ENCODE results near the gene SPIRE1.

The SPIRE1 gene

DNA sequence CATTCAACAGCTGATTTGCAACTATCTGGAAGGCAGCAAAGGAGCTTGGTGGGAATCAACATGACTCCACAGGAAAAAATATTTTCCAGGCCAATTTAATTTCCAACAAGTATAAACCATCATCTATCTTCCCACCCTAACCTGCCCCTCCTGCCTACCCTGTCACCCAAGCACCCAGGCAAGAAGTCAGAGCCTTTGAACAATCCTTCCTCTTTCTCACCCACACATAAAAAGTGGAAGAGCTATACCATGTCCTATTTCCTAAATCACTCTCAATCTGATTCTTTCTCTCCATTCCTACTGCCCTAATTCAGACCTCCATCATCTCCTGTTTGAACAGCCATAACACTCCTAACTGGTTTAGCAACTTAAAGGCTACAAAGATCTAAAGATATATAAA, 12.7 kb downstream of the SPIRE1 start:
- no peak for TF ChIP-seq CEBPB (IDR thresholded peaks at IDR 0.05)
- TF ChIP-seq, protein P1, sequence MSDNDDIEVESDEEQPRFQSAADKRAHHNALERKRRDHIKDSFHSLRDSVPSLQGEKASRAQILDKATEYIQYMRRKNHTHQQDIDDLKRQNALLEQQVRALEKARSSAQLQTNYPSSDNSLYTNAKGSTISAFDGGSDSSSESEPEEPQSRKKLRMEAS (IDR thresholded peaks at IDR 0.05): no peak
- no peak for TF ChIP-seq NFIC (IDR thresholded peaks at IDR 0.05)

DNA sequence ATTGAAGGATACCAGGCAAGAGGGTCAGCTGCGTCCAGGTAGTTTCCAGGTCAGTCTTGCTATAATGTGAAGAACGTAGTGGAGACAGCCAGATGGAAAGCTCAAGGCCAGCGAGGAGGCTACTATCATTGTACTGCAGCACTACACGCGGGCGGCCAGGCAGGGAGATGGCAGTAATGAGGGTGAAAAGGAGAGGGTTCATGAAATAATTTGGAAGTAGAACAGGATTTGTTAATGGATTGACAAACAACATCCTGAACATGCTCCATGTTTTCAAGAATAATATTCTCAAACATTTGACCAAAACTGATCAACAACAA, 17.1 kb downstream of the SPIRE1 start:
- TF ChIP-seq ZBTB7A (IDR thresholded peaks at IDR 0.05; ENCODE audit: low read depth) (no peak), CREB1 (IDR thresholded peaks at IDR 0.05; ENCODE audit: low read depth) (no peak), EP300 (IDR thresholded peaks at IDR 0.05; ENCODE audit: borderline replicate concordance) (no peak), YY1 (IDR thresholded peaks at IDR 0.05; ENCODE audit: low read depth) (no peak), EGR1 (IDR thresholded peaks at IDR 0.05) (no peak)
- TF ChIP-seq, protein P2, sequence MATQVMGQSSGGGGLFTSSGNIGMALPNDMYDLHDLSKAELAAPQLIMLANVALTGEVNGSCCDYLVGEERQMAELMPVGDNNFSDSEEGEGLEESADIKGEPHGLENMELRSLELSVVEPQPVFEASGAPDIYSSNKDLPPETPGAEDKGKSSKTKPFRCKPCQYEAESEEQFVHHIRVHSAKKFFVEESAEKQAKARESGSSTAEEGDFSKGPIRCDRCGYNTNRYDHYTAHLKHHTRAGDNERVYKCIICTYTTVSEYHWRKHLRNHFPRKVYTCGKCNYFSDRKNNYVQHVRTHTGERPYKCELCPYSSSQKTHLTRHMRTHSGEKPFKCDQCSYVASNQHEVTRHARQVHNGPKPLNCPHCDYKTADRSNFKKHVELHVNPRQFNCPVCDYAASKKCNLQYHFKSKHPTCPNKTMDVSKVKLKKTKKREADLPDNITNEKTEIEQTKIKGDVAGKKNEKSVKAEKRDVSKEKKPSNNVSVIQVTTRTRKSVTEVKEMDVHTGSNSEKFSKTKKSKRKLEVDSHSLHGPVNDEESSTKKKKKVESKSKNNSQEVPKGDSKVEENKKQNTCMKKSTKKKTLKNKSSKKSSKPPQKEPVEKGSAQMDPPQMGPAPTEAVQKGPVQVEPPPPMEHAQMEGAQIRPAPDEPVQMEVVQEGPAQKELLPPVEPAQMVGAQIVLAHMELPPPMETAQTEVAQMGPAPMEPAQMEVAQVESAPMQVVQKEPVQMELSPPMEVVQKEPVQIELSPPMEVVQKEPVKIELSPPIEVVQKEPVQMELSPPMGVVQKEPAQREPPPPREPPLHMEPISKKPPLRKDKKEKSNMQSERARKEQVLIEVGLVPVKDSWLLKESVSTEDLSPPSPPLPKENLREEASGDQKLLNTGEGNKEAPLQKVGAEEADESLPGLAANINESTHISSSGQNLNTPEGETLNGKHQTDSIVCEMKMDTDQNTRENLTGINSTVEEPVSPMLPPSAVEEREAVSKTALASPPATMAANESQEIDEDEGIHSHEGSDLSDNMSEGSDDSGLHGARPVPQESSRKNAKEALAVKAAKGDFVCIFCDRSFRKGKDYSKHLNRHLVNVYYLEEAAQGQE (IDR thresholded peaks at IDR 0.05; ENCODE audit: low read depth): no peak

DNA sequence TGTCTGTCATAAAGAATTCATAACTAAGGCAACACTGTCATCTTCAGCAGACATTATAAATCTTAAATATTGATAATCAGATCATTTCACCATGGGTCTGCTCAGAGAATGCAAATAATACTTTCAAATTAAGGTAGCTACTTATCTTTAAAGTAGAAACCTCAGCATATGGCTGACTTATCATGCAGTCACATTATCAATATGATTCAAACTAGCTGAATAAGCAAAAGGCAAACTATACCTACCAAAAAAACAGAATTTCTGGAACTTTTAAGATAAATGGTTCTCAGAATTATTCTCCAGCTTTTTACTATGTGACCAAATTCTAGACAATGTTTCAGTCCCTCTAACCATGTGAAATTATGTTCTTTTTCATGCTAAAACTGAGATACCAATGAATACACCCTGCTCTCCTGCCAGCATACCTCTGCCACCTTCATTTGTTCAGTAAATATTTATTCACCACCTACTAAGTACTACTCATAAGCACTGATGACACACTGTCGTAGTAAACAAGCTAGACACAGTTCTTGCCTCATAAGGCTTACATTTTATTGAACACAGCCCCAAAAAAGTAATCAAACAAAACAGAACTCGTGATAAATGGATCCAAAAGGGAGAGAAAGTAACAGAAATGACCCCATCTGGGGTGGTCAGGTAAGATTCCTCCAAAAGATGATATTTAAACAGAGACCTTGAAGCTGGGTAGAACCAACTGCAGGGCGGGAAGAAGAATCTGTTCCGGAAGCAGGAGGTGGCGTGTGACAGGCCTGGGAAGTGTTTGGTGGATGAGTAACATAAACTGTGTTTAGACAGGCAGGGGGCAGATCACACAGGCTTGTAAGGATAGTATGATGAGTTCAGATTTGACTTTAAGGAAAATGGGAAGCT, 17.7 kb downstream of the SPIRE1 start:
- TF ChIP-seq CEBPB (IDR thresholded peaks at IDR 0.05): no peak
- no peak for TF ChIP-seq EGR1 (IDR thresholded peaks at IDR 0.05)

DNA sequence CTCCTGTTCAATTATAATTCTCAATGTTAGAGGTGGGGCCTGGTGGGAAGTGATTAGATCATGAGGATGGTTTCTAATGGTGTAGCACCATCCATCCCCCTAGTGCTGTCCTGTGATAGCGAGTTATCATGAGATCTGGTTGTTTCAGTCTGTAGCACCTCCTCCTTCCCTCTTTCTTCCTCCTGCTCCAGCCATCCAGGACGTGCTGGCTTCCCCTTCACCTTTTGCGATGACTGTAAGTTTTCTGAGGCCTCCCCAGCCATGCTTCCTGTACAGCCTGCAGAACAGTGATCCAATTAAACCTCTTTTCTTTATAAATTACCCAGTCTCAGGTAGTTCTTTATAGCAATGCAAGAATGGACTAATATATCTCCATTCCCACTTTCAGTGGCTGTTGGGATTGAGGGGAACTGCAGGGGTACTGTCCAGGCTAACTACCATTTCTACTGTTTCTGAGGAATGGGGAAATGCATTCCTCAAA, 19.2 kb downstream of the SPIRE1 start:
- no peak for TF ChIP-seq TAF1 (IDR thresholded peaks at IDR 0.05; ENCODE audit: low read depth)
- TF ChIP-seq CREB1 (IDR thresholded peaks at IDR 0.05; ENCODE audit: low read depth): no peak
- no peak for TF ChIP-seq RAD21 (IDR thresholded peaks at IDR 0.05; ENCODE audit: low read depth)
- TF ChIP-seq, protein P3, sequence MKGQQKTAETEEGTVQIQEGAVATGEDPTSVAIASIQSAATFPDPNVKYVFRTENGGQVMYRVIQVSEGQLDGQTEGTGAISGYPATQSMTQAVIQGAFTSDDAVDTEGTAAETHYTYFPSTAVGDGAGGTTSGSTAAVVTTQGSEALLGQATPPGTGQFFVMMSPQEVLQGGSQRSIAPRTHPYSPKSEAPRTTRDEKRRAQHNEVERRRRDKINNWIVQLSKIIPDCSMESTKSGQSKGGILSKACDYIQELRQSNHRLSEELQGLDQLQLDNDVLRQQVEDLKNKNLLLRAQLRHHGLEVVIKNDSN (IDR thresholded peaks at IDR 0.05): no peak
- TF ChIP-seq ZBTB7A (IDR thresholded peaks at IDR 0.05; ENCODE audit: low read depth): no peak
- no peak for TF ChIP-seq CEBPB (IDR thresholded peaks at IDR 0.05)
- TF ChIP-seq NFIC (IDR thresholded peaks at IDR 0.05): no peak
- no peak for TF ChIP-seq FOXM1 (IDR thresholded peaks at IDR 0.05; ENCODE audit: borderline replicate concordance, low read depth)
- TF ChIP-seq TCF12 (IDR thresholded peaks at IDR 0.05; ENCODE audit: low read depth): no peak
- TF ChIP-seq TEAD4 (IDR thresholded peaks at IDR 0.05): no peak
- no peak for TF ChIP-seq EGR1 (IDR thresholded peaks at IDR 0.05)
- TF ChIP-seq, protein P1 (IDR thresholded peaks at IDR 0.05): no peak

DNA sequence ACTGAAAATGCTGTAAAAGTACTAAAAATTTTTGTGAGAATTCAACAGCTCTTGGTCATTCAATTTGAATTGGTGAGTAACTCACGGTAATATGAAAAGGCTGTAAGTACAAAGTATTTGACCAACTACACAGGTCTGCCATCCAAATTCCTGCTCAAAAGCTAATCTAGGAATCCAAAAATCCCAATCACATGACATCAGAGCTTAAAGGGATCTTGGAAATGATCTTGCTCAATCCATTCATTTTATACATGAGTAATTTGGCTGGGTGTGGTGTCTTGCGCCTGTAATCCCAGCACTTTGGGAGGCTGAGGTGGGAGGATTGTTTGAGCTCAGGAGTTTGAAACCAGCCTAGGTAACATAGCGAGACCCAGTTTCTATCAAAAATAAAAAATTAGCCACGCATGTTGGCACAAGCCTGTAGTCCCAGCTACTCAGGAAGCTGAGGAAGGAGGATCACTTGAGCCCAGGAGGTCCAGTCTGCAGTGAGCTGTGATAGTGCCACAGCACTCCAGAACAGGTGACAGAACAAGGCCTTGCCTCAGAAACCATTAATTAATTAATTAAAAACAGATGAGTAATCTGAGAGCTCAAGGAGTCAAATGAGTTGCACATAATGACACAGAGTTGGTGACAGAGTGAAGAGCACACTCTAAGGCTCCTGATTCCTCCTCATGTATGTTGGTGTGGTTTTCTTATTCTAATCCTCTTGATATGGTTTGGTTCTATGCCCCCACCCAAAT, 19.8 kb downstream of the SPIRE1 start:
- TF ChIP-seq ZBTB7A (IDR thresholded peaks at IDR 0.05; ENCODE audit: low read depth) (no peak), FOXM1 (IDR thresholded peaks at IDR 0.05; ENCODE audit: borderline replicate concordance, low read depth) (no peak), TCF12 (IDR thresholded peaks at IDR 0.05; ENCODE audit: low read depth) (no peak), CEBPB (IDR thresholded peaks at IDR 0.05) (no peak), RAD21 (IDR thresholded peaks at IDR 0.05; ENCODE audit: low read depth) (no peak), YY1 (IDR thresholded peaks at IDR 0.05; ENCODE audit: low read depth) (no peak)
- TF ChIP-seq, protein P3 (IDR thresholded peaks at IDR 0.05): no peak
- TF ChIP-seq, protein P1 (IDR thresholded peaks at IDR 0.05): no peak

DNA sequence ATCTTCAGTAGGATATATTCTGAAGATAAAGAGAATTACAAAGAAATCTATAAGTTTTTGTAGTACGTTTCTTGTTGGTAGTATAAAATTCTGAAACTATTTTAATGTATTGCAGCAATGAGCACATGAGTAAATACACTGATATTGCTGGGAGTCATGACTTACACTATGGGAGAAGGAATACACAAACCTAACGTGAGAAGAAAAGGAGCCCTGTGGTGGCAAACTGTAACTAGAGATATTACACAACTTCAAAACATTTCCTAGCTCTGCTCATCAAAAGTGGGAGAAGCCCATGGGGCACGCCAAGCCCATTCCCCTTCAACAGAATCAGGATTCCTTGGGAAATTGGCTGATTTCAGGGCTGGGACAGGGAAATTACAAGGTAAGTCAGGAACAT, 20.5 kb downstream of the SPIRE1 start:
- TF ChIP-seq FOXM1 (IDR thresholded peaks at IDR 0.05; ENCODE audit: borderline replicate concordance, low read depth): no peak
- no peak for TF ChIP-seq TEAD4 (IDR thresholded peaks at IDR 0.05)
- TF ChIP-seq CREB1 (IDR thresholded peaks at IDR 0.05; ENCODE audit: low read depth): no peak
- no peak for TF ChIP-seq RAD21 (IDR thresholded peaks at IDR 0.05; ENCODE audit: low read depth)
- TF ChIP-seq, protein P3 (IDR thresholded peaks at IDR 0.05): no peak
- TF ChIP-seq CEBPB (IDR thresholded peaks at IDR 0.05): no peak
- TF ChIP-seq ZBTB7A (IDR thresholded peaks at IDR 0.05; ENCODE audit: low read depth): no peak
- no peak for TF ChIP-seq YY1 (IDR thresholded peaks at IDR 0.05; ENCODE audit: low read depth)
- TF ChIP-seq TAF1 (IDR thresholded peaks at IDR 0.05; ENCODE audit: low read depth): no peak
- no peak for TF ChIP-seq EGR1 (IDR thresholded peaks at IDR 0.05)
- TF ChIP-seq EP300 (IDR thresholded peaks at IDR 0.05; ENCODE audit: borderline replicate concordance): no peak
- TF ChIP-seq NFIC (IDR thresholded peaks at IDR 0.05): no peak
- no peak for TF ChIP-seq TCF12 (IDR thresholded peaks at IDR 0.05; ENCODE audit: low read depth)
- TF ChIP-seq, protein P2 (IDR thresholded peaks at IDR 0.05; ENCODE audit: low read depth): no peak
- TF ChIP-seq, protein P1 (IDR thresholded peaks at IDR 0.05): no peak

All from Ishikawa (cell line).